GM19023 (cell line): Measurements from ENCODE around the gene ELP2.
"Not testable (repeated sequence)": the region's sequence is repeated elsewhere in the genome, so short reads cannot be mapped to it uniquely, and the experiment has no call there.

ENCODE experiments used
- ATAC-seq: cut with Tn5 transposase; IDR thresholded peaks from one replicate; pipeline ENCODE4 v1.9.1; 2021; ENCODE audit warnings: mild to moderate bottlenecking, moderate library complexity; ENCODE audit not compliant: unreplicated experiment

ELP2 gene

DNA sequence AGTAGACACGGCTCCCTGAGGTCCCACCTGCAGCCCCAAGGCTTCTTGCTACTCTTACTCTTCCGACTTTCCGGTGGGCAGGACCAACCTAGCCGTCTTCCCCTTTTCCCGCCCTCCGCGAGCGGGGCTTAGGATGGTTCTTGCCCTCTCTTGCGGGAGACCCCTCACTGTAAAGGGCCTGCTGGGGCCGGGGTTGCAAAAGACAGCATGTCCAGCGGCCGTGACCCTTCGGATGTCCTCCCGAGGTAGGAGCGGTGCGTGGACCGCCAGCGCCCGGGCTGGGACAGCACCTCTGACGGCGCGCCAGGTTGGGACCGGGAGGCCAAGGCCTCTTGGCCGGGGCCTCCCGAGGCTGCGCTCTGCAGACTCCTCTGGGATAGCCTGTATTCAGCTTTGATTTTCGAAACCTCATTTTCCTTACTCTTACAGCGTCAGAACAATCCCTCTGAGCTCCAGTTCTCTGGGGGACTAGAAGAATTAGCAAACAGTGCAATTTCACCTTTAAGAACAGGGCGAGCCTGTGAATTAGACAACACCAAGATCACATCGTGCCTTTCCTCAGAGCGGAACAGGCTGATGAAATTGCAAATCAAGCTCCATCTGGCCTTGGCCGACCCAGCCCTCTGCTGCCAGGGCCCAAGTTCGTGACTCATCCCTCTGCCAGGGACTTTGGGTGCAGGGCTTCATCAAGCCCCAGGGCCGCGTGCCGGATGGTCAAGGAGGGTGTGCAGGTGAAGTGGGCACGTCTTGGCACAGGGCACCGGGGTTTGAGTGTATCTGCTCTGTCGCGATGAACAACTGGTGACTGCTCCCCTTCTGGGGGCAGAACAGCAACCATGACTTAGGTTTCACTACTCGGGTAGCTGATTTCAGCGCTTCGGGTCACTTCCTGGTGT, 58.4 kb downstream of the ELP2 start:
- peak; percentile 12 for ATAC-seq

DNA sequence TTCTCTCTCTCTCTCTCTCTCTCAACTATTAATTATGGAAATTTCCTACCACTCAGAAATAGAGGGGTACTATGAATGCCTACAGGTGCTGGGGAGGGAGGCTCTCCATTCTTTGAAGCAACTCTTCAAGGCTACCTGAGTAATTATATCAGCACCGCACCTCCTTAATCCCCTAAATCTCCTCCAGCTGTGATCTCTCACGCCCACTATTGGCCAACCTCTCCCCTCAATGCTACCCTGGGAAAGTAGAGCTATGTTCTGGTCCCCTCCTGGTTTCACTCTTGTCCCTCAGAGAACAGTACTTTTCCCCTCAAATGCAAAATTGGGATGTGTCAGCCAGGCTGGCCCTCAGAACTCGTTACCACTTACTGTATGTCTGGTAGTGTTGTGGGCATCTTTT, 59.2 kb downstream of the ELP2 start:
- ATAC-seq = no peak

DNA sequence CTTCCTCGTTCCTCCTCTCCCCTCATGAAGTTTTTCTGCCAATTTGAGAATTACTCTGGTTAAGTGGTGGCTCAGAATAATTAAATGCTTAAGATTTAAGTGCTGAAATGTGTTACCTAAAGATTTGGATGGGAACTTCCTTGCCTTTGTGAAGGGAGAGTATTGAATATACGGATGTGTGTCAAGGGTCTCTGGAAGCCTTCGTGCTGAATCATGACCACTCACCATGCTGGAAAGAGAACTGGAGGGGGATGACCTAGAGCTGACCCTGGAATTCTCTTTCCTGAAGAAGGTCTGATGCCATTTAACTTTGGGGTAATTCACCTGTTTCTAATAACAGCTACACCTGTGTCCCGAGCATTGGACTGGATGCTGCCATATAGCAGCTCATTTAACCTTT, 59.8 kb downstream of the ELP2 start:
- no peak for ATAC-seq

DNA sequence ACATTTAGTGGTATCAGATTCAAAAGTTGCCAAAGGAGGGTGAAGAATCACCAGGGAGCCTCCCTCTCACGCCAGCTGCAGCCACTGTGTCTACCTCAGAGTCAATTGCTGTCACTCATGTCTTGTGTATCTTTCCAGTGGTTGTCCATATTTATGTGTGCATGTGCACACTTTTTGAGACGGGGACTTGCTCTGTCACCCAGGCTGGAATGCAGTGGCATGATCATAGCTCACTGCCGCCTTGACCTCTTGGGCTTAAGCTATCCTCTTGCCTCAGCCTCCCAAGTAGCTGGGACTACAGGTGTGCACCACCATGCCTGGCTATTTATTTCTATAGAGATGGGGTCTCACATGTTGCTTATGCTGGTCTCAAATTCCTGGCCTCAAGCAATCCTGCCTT, 61.6 kb downstream of the ELP2 start:
- ATAC-seq = no peak

- no peak for ATAC-seq
Observed at GRCh38 chr18:36191711-36192110, 62.0 kb downstream of the ELP2 start.

- ATAC-seq = no peak
Observed at GRCh38 chr18:36194600-36195315, 65.1 kb downstream of the ELP2 start.

DNA sequence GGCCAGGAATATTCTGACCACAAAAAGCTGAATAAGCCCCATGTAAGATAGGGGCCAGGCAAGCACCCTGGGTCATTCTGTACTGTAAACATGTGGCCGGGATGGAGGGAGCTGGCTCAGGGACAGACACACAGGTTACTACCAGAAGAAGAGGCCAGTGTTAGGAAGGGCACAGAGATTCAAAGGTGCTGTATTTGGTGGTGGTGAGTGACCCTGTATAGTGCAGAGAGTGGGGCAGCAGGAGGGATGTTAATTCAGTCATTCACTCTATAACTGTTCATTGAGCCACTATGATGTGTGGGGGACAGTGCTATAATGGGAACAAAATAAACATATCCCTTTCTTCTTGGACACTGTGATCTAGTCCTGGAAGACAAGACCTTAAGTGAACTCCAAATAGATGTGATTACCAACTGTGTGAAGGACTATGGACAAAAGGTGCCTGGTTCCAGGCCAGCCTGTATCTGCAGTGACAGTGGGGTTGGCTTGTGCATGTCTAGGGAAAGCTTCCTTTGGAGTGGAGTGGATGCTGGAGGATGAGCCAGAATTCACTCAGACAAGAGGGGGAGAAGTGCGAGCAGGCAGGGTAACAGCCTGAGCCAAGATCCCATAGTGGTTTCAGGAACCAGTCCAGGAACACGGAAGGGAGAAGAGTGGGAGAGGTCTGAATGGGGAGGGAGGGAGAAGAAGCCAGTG, 65.9 kb downstream of the ELP2 start:
- no peak for ATAC-seq

DNA sequence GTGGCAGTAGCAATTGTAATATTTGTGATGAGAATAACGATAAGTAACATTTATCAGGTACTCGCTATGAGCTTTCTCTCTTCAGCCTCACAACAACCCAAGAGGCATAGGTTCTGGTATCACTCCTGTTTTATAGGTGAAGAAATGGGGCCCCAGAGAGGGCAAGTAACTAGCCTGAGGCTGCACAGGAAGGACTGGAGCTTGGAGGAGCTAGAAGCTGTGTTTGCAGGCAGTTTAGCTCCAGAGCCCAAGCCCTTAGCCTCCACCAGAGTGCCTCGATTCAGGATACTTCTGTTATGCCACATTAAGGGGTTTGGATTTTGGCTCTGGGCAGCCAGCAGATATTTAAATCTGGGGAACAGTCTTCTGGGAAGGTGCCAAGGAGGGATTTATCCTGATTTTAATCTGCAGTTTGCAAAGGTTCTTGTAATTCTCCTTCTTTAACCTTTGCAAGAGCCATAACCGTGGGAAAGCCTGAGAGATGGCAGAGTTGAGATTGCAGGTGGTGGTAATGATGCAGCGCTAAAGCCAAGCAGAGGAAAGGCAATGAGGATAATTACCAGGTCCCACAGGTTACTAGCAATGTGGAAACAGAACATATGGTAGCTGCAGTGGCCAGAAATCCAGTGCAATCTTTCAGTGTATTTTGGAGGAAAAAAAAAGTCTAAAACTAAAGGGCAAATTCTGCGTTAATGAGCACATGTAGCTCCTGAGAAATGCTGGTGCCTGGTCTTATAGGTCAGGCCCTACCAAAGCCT, 66.7 kb downstream of the ELP2 start:
- no peak for ATAC-seq

DNA sequence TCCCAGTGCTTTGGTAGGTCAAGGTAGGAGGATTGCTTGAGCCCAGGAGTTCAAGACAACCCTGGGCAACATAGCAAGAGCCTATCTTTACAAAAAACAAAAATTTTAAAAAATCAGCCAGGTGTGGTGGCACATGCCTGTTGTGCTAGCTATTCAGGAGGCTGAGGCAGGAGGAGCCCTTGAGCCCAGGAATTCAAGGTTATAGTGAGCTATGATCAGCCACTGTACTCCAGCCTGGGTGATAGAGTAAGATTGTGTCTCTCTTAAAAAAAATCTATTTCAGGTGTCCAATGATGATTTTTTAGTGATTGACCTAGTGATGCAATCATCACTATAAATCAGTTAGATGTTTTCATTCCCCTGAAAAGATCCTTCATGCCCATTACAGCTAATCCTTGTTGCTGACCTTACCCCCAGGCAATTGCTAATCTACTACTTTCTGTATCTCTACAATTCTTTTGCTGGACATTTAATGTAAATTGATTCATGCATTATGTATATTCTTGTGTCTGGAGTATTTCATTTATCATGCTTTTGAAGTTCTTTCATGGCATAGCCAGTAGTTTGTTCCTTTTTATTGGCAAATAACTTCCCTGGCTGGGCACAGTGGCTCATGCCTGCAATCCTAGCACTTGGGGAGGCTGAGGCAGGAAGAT, 67.9 kb downstream of the ELP2 start:
- ATAC-seq = no peak

GRCh38 chr18:36199691-36200295, 70.1 kb downstream of the ELP2 start:
- no peak for ATAC-seq

DNA sequence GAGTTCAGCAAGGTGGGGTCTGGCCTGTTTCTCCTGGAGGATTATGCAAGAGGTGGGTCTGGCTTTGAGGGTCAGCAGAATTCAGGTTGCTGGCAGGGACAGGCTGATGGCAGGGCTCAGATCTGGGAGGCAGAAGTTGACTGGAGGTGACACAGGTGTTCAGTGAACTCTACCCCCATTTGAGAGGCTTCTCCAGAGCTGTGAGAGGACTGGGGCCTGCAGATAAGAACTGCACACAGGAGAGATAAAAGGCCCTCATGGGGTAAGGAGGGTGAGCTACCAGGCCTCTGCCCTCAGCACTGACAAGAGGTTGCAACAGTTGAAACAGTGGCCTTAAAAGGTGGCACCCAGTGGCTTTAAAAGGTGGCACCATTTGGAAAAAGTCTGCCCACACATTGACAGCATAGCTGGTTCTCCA, 70.7 kb downstream of the ELP2 start:
- ATAC-seq = no peak

GRCh38 chr18:36201765-36202164, 72.1 kb downstream of the ELP2 start:
- ATAC-seq = no peak

DNA sequence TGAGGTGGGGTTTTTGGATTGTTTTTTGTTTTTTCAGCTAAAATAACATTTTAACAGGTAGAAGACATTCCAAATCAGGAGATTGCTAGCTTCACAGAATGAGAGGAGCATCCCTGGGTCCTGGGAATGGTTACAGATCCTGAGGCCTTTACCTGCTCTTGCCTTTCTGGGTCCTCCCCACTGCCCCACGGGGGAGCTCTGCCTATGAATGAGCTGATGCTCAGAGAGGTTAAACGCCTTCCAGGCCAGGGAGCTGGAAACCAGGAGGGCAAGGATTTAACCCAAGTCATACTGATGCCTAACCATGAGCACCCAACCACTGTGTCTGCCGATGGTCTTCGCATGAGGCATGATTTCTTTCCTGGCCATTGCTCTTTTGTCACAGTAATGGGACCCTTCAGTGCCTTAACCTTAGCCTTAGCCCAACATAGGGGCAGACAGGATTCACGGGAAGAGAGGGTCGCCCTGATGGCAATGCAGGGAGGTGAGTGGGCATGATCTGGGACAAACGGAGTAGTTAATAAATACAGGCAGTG, 73.7 kb downstream of the ELP2 start:
- ATAC-seq = no peak

GRCh38 chr18:36205166-36205565, 75.5 kb downstream of the ELP2 start:
- ATAC-seq = no peak

DNA sequence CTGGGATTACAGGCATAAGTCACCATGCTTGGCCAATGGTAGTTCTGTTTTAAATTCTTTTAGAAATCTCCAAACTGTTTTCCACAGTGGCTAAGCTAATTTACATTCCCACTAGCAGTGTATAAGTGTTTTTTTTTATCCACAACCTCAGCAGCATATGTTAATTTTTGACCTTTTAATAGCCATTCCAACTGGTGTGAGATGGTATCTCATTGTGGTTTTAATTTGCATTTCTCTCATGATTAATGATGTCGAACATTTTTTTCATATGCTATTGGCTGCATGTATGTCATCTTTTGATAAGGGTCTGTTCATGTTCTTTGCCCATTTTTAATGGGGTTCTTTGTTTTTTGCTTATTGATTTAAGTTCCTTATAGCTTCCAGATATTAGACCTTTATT, 77.6 kb downstream of the ELP2 start:
- no peak for ATAC-seq

- ATAC-seq = not testable (repeated sequence)
Observed at GRCh38 chr18:36207969-36208368, 78.3 kb downstream of the ELP2 start.

DNA sequence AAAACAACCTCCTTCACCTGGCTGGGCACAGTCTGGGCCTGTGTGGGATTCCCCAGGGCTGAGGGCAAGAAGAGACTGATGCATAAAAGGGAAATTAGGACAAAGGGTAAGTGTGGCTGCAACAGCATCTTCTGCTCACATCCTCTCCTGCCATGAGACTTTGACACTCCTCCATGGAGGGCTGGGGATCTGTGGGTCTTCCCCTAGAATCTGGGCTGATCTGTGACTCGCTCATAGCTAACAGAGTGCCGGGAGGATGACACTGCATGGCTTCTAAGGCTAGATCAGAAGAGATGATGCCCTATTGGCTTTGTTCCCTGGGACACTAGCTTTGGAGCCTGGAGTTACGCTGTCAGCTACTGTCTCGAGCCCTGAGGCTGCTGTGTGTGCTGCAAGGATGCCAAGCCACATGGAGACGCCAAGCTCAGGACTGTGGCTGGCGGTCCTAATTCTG, 81.9 kb downstream of the ELP2 start:
- ATAC-seq = no peak

- no peak for ATAC-seq
Observed at GRCh38 chr18:36212301-36213171, 82.8 kb downstream of the ELP2 start.

DNA sequence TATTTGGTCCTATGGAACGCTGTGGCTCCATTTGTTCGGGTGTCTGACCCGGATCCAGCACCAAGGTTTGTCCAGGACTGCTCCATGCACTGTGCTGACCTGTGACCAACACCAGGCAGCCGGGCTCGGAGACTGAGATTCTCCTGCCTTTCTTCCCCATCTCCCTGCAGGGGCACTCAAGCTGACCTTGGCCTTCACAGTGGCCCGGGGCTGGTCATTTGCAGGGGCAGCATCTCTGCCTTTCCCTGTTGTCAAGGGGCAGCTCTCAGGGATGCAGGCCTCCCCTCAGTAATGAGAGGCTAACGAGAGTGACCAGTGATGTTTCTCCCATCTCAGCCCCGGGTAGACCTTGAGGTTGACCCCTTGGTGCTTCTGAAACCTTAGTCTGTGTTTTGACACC, 85.1 kb downstream of the ELP2 start:
- no peak for ATAC-seq
